ENCODE results near the gene DDX31.

DNA sequence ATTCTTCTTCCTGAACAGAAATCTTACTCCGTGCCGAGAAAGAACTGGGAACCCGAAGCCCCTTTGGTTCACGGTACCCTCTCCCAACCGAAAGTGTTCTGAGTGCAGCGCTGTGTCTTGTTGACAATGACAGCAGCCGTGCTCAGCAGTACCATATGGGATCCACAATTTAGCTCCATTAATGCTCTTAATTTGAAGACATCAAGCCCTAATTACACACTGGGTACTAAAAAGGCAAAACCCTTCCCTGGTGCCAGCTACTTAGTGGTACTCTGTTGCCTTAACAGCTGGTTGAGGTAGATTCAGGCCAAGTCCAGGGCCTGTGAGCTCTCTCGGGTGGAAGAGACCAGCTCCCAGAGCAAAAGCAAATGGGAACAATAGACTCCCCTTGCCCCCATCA lies 24.5 kb downstream of the DDX31 start:
- TF ChIP-seq POLR2A (IDR thresholded peaks at IDR 0.05), result no peak
- TF ChIP-seq, protein P1, sequence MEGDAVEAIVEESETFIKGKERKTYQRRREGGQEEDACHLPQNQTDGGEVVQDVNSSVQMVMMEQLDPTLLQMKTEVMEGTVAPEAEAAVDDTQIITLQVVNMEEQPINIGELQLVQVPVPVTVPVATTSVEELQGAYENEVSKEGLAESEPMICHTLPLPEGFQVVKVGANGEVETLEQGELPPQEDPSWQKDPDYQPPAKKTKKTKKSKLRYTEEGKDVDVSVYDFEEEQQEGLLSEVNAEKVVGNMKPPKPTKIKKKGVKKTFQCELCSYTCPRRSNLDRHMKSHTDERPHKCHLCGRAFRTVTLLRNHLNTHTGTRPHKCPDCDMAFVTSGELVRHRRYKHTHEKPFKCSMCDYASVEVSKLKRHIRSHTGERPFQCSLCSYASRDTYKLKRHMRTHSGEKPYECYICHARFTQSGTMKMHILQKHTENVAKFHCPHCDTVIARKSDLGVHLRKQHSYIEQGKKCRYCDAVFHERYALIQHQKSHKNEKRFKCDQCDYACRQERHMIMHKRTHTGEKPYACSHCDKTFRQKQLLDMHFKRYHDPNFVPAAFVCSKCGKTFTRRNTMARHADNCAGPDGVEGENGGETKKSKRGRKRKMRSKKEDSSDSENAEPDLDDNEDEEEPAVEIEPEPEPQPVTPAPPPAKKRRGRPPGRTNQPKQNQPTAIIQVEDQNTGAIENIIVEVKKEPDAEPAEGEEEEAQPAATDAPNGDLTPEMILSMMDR (IDR thresholded peaks at IDR 0.05), result no peak

Data from lower leg skin (tissue), 3 donors.